ENCODE results near the gene SMURF1.
"Not testable (repeated sequence)": the region's sequence is repeated elsewhere in the genome, so short reads cannot be mapped to it uniquely, and the experiment has no call there.

The SMURF1 gene

DNA sequence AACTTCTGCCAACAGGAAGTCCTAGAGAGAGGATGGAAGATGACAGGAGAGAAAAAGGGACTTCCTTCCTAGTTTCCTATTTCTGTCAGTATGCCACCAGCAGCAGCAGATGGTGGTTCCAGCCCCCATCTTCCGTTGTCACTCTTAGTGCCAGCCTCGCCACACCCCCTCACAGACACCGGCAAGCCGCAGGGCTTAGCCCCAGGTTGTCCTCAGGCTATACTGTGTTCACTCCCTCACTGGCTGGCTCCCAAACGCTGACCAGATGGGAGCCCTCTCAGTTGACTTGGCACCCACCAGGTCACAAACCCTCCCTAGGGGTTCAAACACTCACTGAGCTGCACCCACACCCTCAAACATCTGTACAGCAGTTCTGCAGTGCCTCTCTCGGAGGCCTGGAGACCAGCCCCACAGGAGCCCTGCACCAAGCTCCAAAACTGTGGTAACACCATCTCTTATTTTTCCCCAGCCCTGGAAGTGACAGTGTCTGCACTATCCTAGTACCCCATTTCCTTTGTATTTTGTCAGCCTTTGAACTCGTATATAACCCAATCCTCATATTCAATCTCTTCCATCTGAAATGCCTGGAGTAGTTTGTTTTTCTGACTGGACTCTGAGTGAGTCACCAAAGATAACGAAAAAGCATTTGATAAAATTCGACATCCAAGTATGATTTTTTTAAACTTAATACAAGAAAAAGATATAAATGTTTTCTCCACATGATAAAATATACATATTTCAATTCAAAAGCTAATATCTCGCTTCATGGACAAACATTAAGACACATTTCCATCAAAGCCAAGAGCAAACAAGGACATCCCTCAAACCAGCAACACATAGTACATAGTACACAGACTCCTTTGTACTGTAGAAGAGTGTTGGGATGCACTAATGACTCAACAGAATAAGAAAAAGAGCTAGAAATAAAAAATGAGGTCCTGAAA lies 34.5 kb downstream of the SMURF1 start:
- no peaks in the 10 kb centered on the region for H3K9me3 ChIP-seq (ENCODE audit: control insufficient read depth, low read length)
- DNase-seq = no peak
- H3K4me3 ChIP-seq (ENCODE audit: insufficient read depth, low read depth, low read length, poor library complexity, severe bottlenecking) = no peak overlapping the region
- peaks cover 5% of the 10 kb centered on the region for H3K4me1 ChIP-seq (ENCODE audit: control insufficient read depth, insufficient read depth, low read length, poor library complexity, severe bottlenecking)
- H3K27ac ChIP-seq (ENCODE audit: insufficient read depth, low read length, poor library complexity, severe bottlenecking) = no peak overlapping the region
- H3K36me3 ChIP-seq (ENCODE audit: control insufficient read depth, insufficient read depth, low read length) = no peaks in the 10 kb centered on the region
- no peaks in the 10 kb centered on the region for H3K27me3 ChIP-seq (replicated peaks; ENCODE audit: control insufficient read depth, insufficient read depth, low read length, poor library complexity, severe bottlenecking)

DNA sequence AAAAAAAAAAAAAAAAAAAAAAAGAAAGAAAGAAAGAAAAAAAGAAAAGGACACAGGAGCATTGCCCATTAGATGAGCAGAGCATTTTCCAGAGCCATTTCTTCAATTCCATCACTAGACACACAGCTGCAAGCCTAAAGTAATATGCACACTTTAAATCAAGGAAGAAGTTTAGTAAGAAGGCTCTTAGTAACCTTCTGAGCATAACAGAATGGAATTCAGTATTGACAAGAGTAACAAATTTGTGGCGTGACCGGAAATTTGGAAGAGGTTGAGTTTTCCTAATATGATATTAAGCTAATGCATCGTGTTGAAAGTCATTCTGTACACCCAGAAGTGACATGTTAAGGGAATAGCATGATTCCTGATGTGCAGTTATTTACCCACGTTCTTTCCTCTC lies 35.3 kb downstream of the SMURF1 start:
- Histone ChIP-seq H3K4me1 (ENCODE audit: control insufficient read depth, insufficient read depth, low read length, poor library complexity, severe bottlenecking) (peaks cover 5% of the 10 kb centered on the region), H3K27ac (ENCODE audit: insufficient read depth, low read length, poor library complexity, severe bottlenecking) (no peak overlapping the region), H3K4me3 (ENCODE audit: insufficient read depth, low read depth, low read length, poor library complexity, severe bottlenecking) (no peak overlapping the region), H3K9me3 (ENCODE audit: control insufficient read depth, low read length) (no peaks in the 10 kb centered on the region), H3K27me3 (replicated peaks; ENCODE audit: control insufficient read depth, insufficient read depth, low read length, poor library complexity, severe bottlenecking) (no peaks in the 10 kb centered on the region), H3K36me3 (ENCODE audit: control insufficient read depth, insufficient read depth, low read length) (no peaks in the 10 kb centered on the region)
- DNase-seq = no peak

- Histone ChIP-seq H3K27ac (ENCODE audit: insufficient read depth, low read length, poor library complexity, severe bottlenecking) (no peak overlapping the region), H3K27me3 (replicated peaks; ENCODE audit: control insufficient read depth, insufficient read depth, low read length, poor library complexity, severe bottlenecking) (no peaks in the 10 kb centered on the region), H3K4me3 (ENCODE audit: insufficient read depth, low read depth, low read length, poor library complexity, severe bottlenecking) (no peak overlapping the region), H3K9me3 (ENCODE audit: control insufficient read depth, low read length) (no peaks in the 10 kb centered on the region), H3K4me1 (ENCODE audit: control insufficient read depth, insufficient read depth, low read length, poor library complexity, severe bottlenecking) (peaks cover 5% of the 10 kb centered on the region), H3K36me3 (ENCODE audit: control insufficient read depth, insufficient read depth, low read length) (no peaks in the 10 kb centered on the region)
- no peak for DNase-seq
Measured at GRCh38 chr7:99106821-99107241, 37.1 kb downstream of the SMURF1 start.

DNA sequence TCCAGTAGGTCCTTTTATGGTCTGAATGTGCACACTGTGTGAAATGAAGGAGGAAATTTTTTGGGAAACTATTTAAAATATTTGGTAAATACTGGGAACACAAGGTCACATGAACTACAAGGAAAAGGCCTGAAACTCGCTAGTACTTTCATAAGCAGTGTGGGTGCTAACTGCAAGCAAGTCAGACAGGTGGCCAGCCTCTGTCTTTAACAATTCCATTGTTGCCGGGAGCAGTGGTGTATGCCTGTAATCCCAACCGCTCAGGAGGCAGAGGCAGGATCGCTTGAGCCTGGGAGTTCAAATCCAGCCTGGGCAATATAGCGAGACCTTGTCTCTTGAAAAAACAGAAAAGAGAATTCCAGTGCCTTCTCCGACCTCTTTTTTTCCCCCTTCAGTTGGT lies 37.5 kb downstream of the SMURF1 start:
- no peaks in the 10 kb centered on the region for H3K9me3 ChIP-seq (ENCODE audit: control insufficient read depth, low read length)
- no peak for DNase-seq
- no peak overlapping the region for H3K27ac ChIP-seq (ENCODE audit: insufficient read depth, low read length, poor library complexity, severe bottlenecking)
- no peaks in the 10 kb centered on the region for H3K27me3 ChIP-seq (replicated peaks; ENCODE audit: control insufficient read depth, insufficient read depth, low read length, poor library complexity, severe bottlenecking)
- H3K36me3 ChIP-seq (ENCODE audit: control insufficient read depth, insufficient read depth, low read length) = no peaks in the 10 kb centered on the region
- peaks cover 5% of the 10 kb centered on the region for H3K4me1 ChIP-seq (ENCODE audit: control insufficient read depth, insufficient read depth, low read length, poor library complexity, severe bottlenecking)
- H3K4me3 ChIP-seq (ENCODE audit: insufficient read depth, low read depth, low read length, poor library complexity, severe bottlenecking) = no peak overlapping the region

DNA sequence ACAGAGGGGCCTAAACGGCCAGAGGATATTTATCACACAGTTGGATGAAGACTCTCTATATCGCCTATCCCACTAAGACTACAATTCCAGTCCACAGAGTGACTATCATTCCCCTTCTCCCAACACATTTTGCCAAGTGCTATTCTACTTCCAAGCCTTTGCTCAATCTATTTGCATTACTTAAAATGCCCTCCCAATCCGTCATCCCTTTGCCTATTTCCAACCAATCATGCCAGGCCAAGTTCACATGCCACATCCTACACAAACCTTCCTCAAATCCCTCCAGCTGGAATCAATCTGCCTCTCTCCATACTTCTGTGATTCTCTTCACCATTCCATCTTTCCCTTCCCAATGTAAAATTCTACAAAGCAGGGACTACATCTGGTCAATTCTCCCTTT lies 38.2 kb downstream of the SMURF1 start:
- H3K36me3 ChIP-seq (ENCODE audit: control insufficient read depth, insufficient read depth, low read length) = no peaks in the 10 kb centered on the region
- no peak for DNase-seq
- H3K9me3 ChIP-seq (ENCODE audit: control insufficient read depth, low read length) = no peaks in the 10 kb centered on the region
- H3K27ac ChIP-seq (ENCODE audit: insufficient read depth, low read length, poor library complexity, severe bottlenecking) = no peak overlapping the region
- H3K4me3 ChIP-seq (ENCODE audit: insufficient read depth, low read depth, low read length, poor library complexity, severe bottlenecking) = no peak overlapping the region
- H3K4me1 ChIP-seq (ENCODE audit: control insufficient read depth, insufficient read depth, low read length, poor library complexity, severe bottlenecking) = peaks cover 5% of the 10 kb centered on the region
- no peaks in the 10 kb centered on the region for H3K27me3 ChIP-seq (replicated peaks; ENCODE audit: control insufficient read depth, insufficient read depth, low read length, poor library complexity, severe bottlenecking)

DNA sequence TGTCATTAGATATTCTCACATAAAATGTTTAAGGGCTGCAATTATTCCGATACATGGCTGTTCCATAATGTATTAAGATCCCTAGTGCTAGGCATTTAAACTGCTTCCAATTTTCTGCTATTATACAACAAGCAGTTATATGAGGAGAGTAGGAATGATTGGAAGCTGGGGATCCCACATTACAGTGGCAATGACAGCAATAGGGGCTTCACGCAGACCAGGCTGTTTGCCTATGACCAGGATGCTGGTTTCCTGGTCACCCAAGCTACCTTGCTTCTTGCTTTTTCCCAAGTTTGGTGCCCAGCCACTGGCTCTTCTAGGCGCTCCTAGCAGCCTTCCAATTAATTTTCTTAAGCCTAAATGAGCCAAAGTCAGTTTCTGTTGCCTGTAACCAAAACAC lies 39.3 kb downstream of the SMURF1 start:
- Histone ChIP-seq H3K9me3 (ENCODE audit: control insufficient read depth, low read length) (no peaks in the 10 kb centered on the region), H3K4me1 (ENCODE audit: control insufficient read depth, insufficient read depth, low read length, poor library complexity, severe bottlenecking) (peaks cover 5% of the 10 kb centered on the region)
- DNase-seq = no peak

GRCh38 chr7:99103836-99104235 lies 40.1 kb downstream of the SMURF1 start:
- H3K27me3 ChIP-seq (replicated peaks; ENCODE audit: control insufficient read depth, insufficient read depth, low read length, poor library complexity, severe bottlenecking); H3K27ac ChIP-seq (ENCODE audit: insufficient read depth, low read length, poor library complexity, severe bottlenecking); H3K4me3 ChIP-seq (ENCODE audit: insufficient read depth, low read depth, low read length, poor library complexity, severe bottlenecking); DNase-seq; H3K4me1 ChIP-seq (ENCODE audit: control insufficient read depth, insufficient read depth, low read length, poor library complexity, severe bottlenecking); H3K36me3 ChIP-seq (ENCODE audit: control insufficient read depth, insufficient read depth, low read length); H3K9me3 ChIP-seq (ENCODE audit: control insufficient read depth, low read length): not testable (repeated sequence)

More for the DNA sequence above, 39.3 kb downstream of the SMURF1 start:
- H3K27ac ChIP-seq (ENCODE audit: insufficient read depth, low read length, poor library complexity, severe bottlenecking) = no peak overlapping the region
- no peak overlapping the region for H3K4me3 ChIP-seq (ENCODE audit: insufficient read depth, low read depth, low read length, poor library complexity, severe bottlenecking)
- H3K36me3 ChIP-seq (ENCODE audit: control insufficient read depth, insufficient read depth, low read length) = no peaks in the 10 kb centered on the region
- no peaks in the 10 kb centered on the region for H3K27me3 ChIP-seq (replicated peaks; ENCODE audit: control insufficient read depth, insufficient read depth, low read length, poor library complexity, severe bottlenecking)

DNA sequence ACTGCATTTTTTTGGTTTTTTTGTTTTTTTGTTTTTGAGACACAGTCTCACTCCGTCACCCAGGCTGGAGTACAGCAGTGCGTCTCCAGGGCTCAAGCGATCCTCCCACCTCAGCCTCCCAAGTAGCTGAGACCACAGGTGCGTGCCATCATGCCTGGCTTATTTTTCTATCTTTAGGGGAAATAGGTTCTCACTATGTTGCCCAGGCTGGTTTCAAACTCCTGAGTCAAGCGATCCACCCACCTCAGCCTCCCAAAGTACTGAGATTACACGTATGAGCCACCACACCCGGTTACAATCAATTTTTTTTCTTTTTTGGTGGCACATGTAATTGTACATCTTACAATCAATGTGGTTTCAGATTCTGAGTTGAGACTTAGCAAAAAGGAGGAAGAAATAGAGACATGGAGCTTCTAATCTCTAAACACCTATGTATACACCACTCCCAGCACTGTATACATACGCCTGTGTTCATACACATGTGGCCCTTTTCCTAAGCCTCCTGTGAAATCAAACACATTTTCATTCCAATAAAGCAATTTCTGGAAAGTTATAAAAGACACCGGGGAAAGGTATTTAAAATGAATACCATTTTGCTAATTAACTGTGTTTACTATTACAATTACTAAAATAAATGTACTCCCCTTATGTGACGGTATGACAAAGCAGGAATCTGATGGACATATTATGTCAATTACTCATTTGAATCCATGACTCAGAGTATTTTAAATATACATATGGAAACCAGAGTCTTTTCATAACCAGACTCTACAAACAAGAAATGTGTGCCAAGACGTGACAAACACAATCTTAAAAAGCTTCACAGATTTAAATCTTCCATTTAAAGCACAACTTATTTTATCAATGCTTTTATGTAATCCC lies 40.9 kb downstream of the SMURF1 start:
- Histone ChIP-seq H3K4me1 (ENCODE audit: control insufficient read depth, insufficient read depth, low read length, poor library complexity, severe bottlenecking) (no peaks in the 10 kb centered on the region), H3K4me3 (ENCODE audit: insufficient read depth, low read depth, low read length, poor library complexity, severe bottlenecking) (no peak overlapping the region), H3K9me3 (ENCODE audit: control insufficient read depth, low read length) (no peaks in the 10 kb centered on the region), H3K27me3 (replicated peaks; ENCODE audit: control insufficient read depth, insufficient read depth, low read length, poor library complexity, severe bottlenecking) (no peaks in the 10 kb centered on the region), H3K36me3 (ENCODE audit: control insufficient read depth, insufficient read depth, low read length) (no peaks in the 10 kb centered on the region), H3K27ac (ENCODE audit: insufficient read depth, low read length, poor library complexity, severe bottlenecking) (no peak overlapping the region)
- no peak for DNase-seq

DNA sequence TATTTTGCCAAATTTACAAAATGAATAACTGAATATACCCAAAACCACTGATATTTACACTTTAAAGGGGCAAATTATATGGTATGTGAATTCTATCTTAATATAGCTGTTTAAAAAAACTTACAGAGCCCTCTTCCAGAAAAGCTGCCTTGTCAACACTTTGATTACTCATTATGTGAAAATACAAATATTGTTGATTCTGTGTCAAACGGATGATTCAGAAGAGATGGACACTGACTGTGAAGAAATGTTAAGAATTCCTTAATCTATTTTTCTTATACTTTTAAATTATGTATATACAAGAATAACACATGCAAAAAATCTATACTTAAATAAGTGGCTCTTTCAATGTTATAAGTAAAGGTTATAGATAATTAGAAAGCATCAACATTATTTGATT lies 41.5 kb downstream of the SMURF1 start:
- Histone ChIP-seq H3K27ac (ENCODE audit: insufficient read depth, low read length, poor library complexity, severe bottlenecking) (no peak overlapping the region), H3K9me3 (ENCODE audit: control insufficient read depth, low read length) (no peaks in the 10 kb centered on the region), H3K36me3 (ENCODE audit: control insufficient read depth, insufficient read depth, low read length) (no peaks in the 10 kb centered on the region), H3K4me1 (ENCODE audit: control insufficient read depth, insufficient read depth, low read length, poor library complexity, severe bottlenecking) (no peaks in the 10 kb centered on the region), H3K4me3 (ENCODE audit: insufficient read depth, low read depth, low read length, poor library complexity, severe bottlenecking) (no peak overlapping the region), H3K27me3 (replicated peaks; ENCODE audit: control insufficient read depth, insufficient read depth, low read length, poor library complexity, severe bottlenecking) (no peaks in the 10 kb centered on the region)
- no peak for DNase-seq

DNA sequence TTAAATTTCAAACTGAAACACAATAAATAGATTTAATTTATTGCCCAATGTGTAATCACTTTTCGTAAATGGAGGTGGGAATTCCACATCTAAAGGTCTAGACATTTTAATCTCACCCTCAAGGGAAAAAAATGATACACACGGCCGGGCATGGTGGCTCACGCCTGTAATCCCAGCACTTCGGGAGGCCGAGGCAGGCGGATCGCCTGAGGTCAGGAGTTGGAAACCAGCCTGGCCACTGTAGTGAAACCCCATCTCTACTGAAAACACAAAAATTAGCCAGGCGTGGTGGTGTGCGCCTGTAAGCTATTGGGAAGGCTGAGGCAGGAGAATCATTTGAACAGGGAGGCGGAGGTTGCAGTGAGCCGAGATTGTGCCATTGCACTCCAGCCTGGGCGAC lies 42.4 kb downstream of the SMURF1 start:
- H3K27me3 ChIP-seq (replicated peaks; ENCODE audit: control insufficient read depth, insufficient read depth, low read length, poor library complexity, severe bottlenecking); H3K4me1 ChIP-seq (ENCODE audit: control insufficient read depth, insufficient read depth, low read length, poor library complexity, severe bottlenecking); H3K4me3 ChIP-seq (ENCODE audit: insufficient read depth, low read depth, low read length, poor library complexity, severe bottlenecking); DNase-seq; H3K27ac ChIP-seq (ENCODE audit: insufficient read depth, low read length, poor library complexity, severe bottlenecking); H3K36me3 ChIP-seq (ENCODE audit: control insufficient read depth, insufficient read depth, low read length); H3K9me3 ChIP-seq (ENCODE audit: control insufficient read depth, low read length): not testable (repeated sequence)
